ENCODE data around the gene SLC23A2.

DNA sequence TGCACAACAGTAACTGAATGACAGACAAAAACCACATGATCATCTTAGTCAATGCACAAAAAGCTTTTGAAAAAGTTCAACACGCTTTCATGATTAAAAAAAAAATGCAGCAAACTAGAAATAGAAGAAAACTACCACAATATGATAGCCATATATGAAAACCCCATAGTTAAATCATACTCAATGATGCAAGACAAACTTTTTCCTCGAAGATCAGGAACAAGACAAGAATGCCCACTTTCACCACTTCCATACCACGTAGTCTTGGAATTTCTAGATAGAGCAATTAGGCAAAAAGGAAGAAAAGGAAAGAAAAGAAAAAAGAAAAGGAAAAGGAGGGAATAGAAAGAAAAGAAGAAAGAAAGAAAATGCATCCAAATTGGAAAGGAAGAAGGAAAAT, 44.6 kb upstream of the SLC23A2 start:
- no peak for TF ChIP-seq TAF1 (IDR thresholded peaks at IDR 0.05; ENCODE audit: low read depth, low read length)
- no peak for TF ChIP-seq POLR2AphosphoS5 (IDR thresholded peaks at IDR 0.05; ENCODE audit: low read depth, low read length)
- TF ChIP-seq POLR2A (IDR thresholded peaks at IDR 0.05; ENCODE audit: low read depth, low read length), result no peak
- no peak for TF ChIP-seq SPI1 (IDR thresholded peaks at IDR 0.05; ENCODE audit: low read depth, low read length)
- TF ChIP-seq POU2F2 (IDR thresholded peaks at IDR 0.05; ENCODE audit: low read depth, low read length), result no peak
- TF ChIP-seq PAX5 (IDR thresholded peaks at IDR 0.05; ENCODE audit: insufficient read depth, low read length, severe bottlenecking), result no peak
